Chondrocyte (in vitro differentiated cells): ENCODE measurements around the gene CYP3A5. TPM values are rescaled to one million over a fixed set of nuclear protein-coding genes. Genes with fewer than 3 reads are reported as not detected.
"Not testable (repeated sequence)": the region's sequence is repeated elsewhere in the genome, so short reads cannot be mapped to it uniquely, and the experiment has no call there.

Source experiments
- DNase-seq: peaks from one replicate; pipeline ENCODE4 v3.0.0; 2021; ENCODE audit warnings: mixed read lengths, low spot score
- H3K27ac Mint-ChIP-seq: one replicate; pipeline ENCODE4 v1.8.0; 2021; ENCODE audit warnings: mild to moderate bottlenecking, moderate library complexity, mixed read lengths; ENCODE audit not compliant: unreplicated experiment
- H3K27me3 Mint-ChIP-seq: 2 replicates; pipeline ENCODE4 v1.8.0; 2021; ENCODE audit warnings: low read depth, mixed read lengths
- H3K36me3 Mint-ChIP-seq: 2 replicates; pipeline ENCODE4 v1.8.0; 2021; ENCODE audit warnings: low read depth, mixed read lengths
- H3K4me1 Mint-ChIP-seq: 2 replicates; pipeline ENCODE4 v1.8.0; 2021; ENCODE audit warnings: low read depth, mild to moderate bottlenecking, mixed read lengths
- H3K4me3 Mint-ChIP-seq: one replicate; pipeline ENCODE4 v1.8.0; 2021; ENCODE audit warnings: mild to moderate bottlenecking, moderate library complexity, mixed read lengths; ENCODE audit not compliant: unreplicated experiment
- H3K9me3 Mint-ChIP-seq: 2 replicates; pipeline ENCODE4 v1.8.0; 2021; ENCODE audit warnings: low read depth, mixed read lengths
- CTCF ChIP-seq: fragments of 200-600 bp; sonication (generic); IDR thresholded peaks from 2 replicates; pipeline ENCODE4 v1.5.0; 2021; ENCODE audit warnings: antibody characterized with exemption, mild to moderate bottlenecking, moderate library complexity
- total RNA-seq: library from RNA; stranded (reverse); gene quantifications from 3 replicates; pipeline ENCODE4 v1.2.1, GENCODE V29; 2021

Gene CYP3A5
- total RNA-seq, 1 donor from 2014 or later, result not detected

GRCh38 chr7:99713995-99714570, 34.3 kb upstream of the CYP3A5 start:
- Mint-ChIP-seq H3K9me3 (peaks cover 16% of the 10 kb centered on the region), H3K27me3 (no peaks in the 10 kb centered on the region), H3K36me3 (peaks cover 3% of the 10 kb centered on the region), H3K27ac (no peak overlapping the region), H3K4me1 (no peaks in the 10 kb centered on the region), H3K4me3 (no peak overlapping the region)
- TF ChIP-seq CTCF, result no peak
- no peak for DNase-seq

- Mint-ChIP-seq H3K27ac (no peak overlapping the region), H3K36me3 (peaks cover 4% of the 10 kb centered on the region), H3K27me3 (peaks cover 6% of the 10 kb centered on the region), H3K4me3 (no peak overlapping the region), H3K4me1 (no peaks in the 10 kb centered on the region), H3K9me3 (peaks cover 2% of the 10 kb centered on the region)
- TF ChIP-seq CTCF, result no peak
- DNase-seq, result no peak
Measured at GRCh38 chr7:99709838-99710578, 30.2 kb upstream of the CYP3A5 start.

GRCh38 chr7:99709260-99709659, 29.5 kb upstream of the CYP3A5 start:
- Mint-ChIP-seq H3K36me3 (peaks cover 3% of the 10 kb centered on the region), H3K9me3 (no peaks in the 10 kb centered on the region), H3K4me3 (no peak overlapping the region), H3K27me3 (peaks cover 6% of the 10 kb centered on the region), H3K4me1 (no peaks in the 10 kb centered on the region), H3K27ac (no peak overlapping the region)
- no peak for DNase-seq
- no peak for TF ChIP-seq CTCF

- DNase-seq, result no peak
- peaks cover 12% of the 10 kb centered on the region for H3K27me3 Mint-ChIP-seq
- H3K27ac Mint-ChIP-seq, result no peak overlapping the region
- no peaks in the 10 kb centered on the region for H3K4me1 Mint-ChIP-seq
- TF ChIP-seq CTCF, result no peak
- H3K4me3 Mint-ChIP-seq, result no peak overlapping the region
- H3K9me3 Mint-ChIP-seq, result peaks cover 5% of the 10 kb centered on the region
- peaks cover 2% of the 10 kb centered on the region for H3K36me3 Mint-ChIP-seq
Measured at GRCh38 chr7:99707096-99707495, 27.3 kb upstream of the CYP3A5 start.

- TF ChIP-seq CTCF, result no peak
- no peak overlapping the region for H3K4me3 Mint-ChIP-seq
Measured at GRCh38 chr7:99699946-99700345, 20.1 kb upstream of the CYP3A5 start.

GRCh38 chr7:99698867-99699730, 19.3 kb upstream of the CYP3A5 start:
- not testable (repeated sequence) for H3K4me3 Mint-ChIP-seq, H3K27ac Mint-ChIP-seq, H3K36me3 Mint-ChIP-seq, H3K4me1 Mint-ChIP-seq, DNase-seq
- peaks cover 11% of the 10 kb centered on the region for H3K9me3 Mint-ChIP-seq
- H3K27me3 Mint-ChIP-seq, result peaks cover 14% of the 10 kb centered on the region

More at GRCh38 chr7:99699946-99700345, 20.1 kb upstream of the CYP3A5 start:
- no peak for DNase-seq
- H3K9me3 Mint-ChIP-seq, result peaks cover 11% of the 10 kb centered on the region
- peaks cover 6% of the 10 kb centered on the region for H3K4me1 Mint-ChIP-seq
- peaks cover 14% of the 10 kb centered on the region for H3K27me3 Mint-ChIP-seq
- no peaks in the 10 kb centered on the region for H3K36me3 Mint-ChIP-seq
- H3K27ac Mint-ChIP-seq, result no peak overlapping the region
